Measurements from ENCODE around the gene SRMS.
"Not testable (repeated sequence)": the region's sequence is repeated elsewhere in the genome, so short reads cannot be mapped to it uniquely, and the experiment has no call there.

Gene SRMS

DNA sequence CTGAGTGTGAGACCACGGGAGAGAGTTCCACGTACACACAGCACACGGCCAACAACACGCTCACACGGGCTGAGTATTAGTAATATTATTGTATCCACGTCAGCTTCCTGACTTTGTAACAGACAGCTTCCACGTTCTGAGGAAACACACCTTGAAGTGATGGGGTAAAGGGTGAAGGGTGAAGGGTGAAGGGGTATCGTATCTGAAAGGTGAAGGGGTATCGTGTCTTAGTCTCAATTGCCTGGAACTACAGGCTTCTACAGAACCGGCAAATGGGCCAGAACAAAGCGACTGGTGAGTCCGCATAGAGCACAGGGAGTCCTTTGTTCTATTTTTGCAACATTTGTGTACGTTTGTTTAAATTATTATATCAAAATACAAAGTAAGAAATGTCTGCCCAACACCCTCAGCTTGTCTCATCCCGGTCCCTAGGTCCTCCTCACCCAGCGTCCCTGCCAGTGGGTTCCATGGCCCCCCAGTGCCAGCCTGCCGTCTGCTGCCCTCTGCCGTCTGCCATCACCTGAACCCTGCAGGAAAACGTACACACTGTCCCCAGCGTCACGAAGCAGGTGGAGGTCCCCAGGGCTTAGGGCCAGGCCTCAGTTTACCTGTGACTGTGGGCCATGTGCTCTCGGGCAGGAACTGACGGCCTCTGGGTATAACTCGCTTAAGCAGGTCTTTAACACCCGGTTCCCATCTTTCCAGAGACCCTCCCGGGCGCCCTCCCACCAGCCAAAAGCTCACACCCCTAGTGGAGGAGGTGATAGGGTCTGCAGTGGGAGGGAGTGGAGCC is 30.9 kb upstream of the SRMS start:
- DNase-seq = no peak

DNA sequence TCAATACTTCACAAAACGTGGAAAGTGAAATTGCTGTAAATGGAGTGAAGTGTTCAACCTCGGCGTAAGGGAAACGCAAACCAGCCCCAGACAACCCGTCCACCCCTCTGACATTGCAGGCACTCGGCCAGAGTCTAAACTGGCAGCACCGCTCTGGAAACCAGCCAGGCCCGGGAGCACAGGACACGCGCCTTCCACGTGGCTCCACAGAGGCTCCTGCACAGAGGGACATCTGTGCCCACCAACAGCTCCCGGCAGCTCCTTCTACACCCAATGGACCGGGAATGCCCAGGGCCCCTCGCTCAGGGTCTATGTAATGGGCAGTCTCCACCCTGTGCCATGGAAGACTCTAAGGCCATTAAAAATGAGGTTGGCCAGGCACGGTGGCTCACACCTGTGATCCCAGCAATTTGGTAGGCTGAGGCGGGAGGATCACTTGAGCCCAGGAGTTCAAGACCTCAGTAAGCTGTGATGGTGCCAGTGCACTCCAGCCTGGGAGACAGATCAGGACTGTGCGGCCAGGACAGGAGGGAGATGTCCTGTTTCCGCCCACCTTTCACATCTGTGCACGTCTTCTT is 29.9 kb upstream of the SRMS start:
- DNase-seq = no peak

DNA sequence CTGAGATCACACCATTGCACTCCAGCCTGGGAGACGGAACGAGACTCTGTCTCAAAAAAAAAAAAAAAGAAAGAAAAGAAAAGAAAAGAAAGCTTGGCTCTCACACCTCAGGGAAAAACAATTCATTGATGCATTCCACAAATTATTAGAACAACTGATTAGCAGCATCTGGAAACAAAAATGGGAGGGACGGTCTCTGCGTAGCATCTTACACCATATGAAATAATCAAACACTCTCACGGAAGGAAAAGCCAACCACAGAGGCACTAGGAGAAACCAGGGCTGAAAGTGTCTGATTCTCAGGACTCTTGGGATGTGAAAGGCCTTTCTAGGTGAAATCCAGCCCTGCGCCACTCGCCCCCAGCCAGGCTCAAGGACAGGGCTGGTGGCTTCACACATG is 28.8 kb upstream of the SRMS start:
- no peak for DNase-seq

DNA sequence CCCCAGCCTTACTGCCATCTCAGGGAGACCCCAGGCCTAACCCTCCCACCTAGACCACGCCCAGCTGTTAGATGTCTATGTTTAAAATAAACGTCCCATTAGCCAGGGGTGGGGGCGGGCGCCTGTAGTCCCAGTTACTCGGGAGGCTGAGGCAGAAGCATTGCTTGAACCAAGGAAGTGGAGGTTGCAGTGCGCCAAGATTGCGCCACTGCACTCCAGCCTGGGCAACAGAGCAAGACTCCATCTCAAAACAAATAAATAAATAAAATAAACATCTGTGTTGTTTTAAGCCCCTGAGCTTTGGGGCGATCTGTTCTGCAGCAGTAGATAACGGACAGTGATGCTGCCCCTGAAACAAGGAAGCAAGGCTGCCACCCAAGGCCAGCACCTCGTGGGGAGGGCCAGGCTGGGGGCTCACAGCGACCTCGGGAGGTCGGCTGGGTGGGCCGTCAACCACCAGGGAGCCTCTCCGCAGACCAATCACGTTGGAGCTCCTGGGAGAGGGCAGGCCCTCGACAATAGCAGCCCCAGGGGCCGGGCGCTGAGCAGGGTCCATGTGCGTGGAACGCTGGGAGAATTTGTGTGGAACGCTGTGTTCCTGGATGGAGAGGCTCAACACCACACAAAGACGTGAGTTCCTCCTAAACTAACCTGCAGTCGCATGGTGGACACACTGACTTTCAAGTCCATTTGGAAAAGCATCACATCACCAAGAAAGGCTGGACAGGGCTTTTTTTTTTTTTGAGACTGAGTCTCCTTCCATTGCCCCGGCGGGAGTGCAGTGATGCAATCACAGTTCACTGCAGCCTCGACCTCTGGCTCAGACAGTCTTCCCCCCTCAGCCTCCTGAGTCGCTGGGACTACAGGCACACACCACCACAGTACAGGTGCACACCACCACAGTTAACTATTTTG is 27.5 kb upstream of the SRMS start:
- DNase-seq = no peak

DNA sequence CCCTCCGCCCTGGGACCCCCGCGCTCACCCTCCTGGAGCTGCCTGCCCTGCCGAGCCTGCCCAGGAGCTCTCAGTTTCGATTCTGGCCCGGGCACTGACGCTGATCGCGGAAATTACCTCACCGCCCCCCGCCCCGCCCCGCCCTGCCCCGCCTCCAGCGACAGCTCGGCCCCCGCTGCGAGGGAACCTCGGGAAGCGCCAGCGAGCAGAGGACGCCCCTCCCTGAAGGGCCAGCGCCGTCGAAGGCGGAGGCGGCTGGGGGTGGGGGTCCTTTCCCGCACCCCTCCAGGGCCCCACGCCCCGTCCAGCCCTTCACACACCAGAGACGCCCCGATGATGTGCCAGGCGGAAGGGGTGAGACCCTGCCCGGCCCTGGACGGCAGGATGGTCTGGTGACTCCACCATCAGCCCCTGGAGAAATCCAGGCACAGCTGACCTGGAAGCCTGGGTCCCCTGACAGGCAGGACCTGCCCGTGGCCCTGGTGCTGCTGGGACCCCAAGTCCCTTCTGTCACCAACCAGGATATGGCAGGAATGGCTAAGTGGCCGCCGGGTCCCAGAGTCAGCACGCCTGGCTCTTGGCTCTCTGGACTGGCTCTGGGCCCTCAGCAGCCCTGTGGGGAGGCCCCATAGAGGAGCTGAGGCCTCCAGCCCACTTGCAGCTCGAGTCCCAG is 26.7 kb upstream of the SRMS start, which contains the start of gene HELZ2:
Gene HELZ2 (minus strand): TSS at position 84 of the 673 bp plus-strand sequence. CDS start 1,854 bp downstream, outside the sequence.
- DNase-seq = peak; percentile 51 to 58

DNA sequence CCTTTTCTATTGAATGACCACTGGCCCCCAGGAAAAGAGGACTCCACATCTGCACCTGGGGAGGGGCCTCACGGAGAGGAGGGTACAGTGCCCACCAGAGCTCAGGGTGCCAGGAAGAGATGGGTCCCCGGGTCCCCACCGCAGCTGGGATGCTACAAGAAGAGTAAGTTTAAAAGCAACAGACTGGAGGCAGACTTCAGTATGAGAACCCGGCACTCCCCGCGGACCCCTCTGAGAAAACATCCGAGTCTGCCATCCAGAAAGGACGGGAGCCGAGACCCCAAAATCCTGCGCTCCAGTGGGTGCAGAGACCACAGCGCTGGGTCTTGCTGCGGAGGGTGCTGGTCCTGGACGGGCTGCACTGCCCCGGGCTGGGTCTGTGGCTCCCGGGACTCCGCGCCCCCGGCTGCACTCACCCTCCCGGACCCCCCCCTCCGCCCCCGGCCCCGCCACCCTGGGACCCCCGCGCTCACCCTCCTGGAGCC is 26.1 kb upstream of the SRMS start:
- DNase-seq = no peak

DNA sequence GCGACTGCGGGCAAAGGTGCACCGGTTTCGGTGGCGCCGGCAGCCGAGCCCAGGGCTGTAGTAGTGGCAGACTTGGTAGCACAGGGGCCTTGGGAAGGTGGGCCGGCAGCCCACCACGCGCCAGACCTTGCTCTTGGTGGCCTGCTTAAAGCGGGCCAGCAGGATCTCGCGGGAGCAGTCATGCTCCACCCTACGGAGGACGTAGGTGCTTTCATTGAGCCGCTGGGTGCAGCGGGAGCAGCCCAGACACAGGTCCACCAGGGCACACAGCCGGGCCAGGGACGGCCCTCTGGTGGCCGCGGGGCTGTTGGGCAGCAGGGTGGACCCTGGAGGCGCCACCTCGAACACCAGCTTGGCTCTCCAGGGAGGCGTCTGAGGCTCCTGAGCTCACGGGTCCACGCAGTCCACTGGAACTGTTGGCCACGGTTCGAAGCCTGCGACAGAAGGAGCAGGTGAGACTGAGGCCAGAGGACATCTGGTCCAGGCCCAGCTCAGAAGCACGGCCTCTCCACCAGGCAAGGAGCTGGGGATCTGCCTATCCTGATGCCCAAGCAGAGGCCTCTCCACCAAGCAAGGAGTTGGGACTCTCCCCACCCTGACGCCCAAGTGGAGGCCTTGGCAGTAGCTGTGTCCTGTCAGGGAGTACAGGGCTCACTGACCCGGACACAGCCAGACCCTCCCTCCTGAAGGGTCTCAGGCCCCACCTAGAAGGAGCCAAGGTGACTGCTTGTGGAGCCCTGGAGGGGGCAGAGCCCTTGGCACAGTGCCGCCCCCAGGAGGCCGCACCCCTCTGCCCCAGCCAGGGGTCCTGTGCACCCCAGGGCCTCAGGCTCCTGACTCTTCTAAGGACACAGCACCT is 25.5 kb upstream of the SRMS start:
- DNase-seq = no peak

DNA sequence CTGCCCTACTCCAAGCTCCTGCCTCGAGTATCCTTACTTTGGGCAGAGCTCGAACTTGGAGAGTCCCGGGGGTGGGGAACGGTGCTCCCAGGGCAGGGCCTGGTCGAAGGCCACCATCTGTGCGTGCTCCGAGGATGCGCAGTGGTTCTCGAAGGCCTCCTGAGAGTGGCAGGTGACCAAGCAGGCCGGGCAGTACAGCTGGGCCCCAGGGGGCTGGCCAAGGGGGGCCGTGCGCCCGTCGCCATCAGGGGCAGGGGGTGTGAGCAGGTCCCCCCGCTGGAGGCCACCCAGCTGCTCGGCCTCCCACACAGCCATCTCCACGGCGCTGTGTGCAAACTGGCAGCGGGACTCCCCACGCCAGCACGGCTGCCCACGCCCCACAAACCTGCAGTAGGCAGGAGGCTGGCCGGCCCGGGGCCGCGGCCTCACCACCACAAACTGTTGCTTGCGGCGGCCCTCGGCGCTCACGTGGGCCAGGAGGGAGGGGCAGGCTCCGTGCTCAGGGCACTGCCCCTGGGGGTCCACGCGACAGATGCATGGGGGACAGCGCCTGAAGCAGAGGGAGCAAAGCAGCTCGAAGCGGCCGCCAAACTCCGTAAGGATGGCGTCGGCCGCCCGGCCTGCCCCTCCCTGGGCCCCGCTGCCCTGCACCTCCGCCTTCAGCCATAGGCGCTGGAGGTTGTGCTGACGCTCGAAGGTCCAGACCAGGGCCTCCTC is 24.7 kb upstream of the SRMS start:
- DNase-seq = no peak

DNA sequence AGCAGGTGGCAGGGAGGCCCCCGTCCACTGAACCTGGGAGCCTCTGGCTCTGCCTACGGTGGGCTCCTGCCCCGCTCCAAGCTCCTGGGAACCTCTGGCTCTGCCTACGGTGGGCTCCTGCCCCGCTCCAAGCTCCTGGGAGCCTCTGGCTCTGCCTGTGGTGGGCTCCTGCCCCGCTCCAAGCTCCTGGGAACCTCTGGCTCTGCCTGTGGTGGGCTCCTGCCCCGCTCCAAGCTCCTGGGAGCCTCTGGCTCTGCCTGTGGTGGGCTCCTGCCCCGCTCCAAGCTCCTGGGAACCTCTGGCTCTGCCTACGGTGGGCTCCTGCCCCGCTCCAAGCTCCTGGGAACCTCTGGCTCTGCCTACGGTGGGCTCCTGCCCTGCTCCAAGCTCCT is 23.5 kb upstream of the SRMS start:
- DNase-seq = not testable (repeated sequence)

DNA sequence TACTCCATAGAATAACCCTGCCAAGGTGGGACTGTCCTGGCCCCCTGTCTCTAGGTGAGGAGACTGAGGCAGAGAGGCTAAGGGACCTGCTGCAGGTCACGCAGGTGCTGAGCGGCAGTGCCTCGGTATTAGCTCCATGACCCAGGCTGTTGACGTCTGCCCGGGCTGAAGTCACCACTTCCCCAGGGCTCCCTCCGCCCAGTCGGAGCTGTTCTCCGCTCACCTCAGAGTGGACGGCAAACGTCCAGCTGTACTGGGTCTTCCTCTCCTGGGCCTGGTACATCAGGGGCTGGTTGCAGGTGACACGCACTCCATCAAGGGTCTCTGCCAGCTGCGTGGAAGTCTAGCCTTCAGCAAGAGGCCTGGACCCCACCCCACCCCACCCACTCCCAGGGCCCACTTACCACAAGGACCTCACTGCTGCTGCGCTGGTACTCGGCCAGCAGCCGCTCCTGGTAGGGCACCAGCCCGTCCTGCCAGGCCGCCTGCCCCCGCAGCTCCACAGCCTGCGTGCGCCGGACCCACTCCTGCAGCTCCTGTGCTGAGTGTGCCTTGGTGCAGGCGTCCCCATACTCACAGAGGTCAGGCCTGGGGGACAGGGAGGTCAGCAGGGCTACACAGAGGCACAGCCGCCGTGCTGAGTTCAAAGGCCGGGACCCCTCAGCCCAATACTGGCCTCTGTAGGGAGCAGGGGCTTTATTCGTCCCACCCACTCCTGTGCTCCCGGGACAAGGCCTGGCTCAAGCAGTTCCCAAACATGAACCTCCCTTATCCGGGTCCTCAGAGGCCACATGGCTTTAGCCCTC is 22.9 kb upstream of the SRMS start:
- DNase-seq = no peak

DNA sequence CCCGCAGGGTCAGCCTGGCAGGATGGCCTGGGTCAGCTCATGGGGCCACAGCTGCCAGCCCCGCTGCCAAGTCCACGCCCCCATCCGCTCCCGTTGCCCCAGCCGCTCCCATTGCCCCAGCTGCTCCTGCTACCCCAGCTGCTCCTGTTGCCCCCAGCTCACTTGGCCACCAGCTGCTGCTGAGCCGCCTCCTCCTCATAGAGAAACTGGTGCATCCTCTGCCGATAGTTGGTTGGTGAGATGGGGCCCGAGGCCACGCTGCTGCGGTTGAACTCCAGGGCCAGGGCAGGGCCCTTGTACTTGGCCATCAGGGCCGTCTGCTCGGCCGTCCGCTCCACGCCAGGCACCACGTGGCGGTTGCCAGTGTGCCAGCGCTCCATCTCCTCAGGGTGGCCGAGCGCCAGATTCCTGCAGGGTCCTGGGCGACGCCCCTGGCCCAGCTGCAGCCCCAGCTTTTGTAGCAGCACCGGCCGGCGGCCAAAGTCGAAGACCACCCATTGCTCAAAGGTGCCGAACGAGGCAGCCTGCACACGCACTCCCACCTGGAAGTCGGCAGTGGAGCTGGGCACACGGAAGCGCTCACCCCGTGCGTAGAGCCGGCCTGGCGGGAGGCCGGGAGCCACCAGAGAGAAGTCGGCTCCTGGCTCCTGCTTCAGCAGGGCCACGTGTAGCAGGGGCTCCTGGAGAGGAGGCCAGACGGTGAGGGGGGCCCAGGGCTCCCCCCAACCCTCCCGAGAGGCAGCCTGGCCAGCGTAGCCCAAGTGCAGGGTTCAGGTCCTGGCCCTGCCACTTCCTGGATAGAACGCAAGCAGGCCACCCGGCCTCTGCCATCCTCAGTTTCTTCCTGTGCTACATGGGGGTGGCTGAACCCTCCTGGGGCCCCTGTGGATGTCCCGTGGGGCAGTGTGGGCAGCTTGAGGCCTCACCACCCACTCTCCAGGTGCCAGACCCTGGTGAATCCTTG is 21.7 kb upstream of the SRMS start:
- DNase-seq = no peak

DNA sequence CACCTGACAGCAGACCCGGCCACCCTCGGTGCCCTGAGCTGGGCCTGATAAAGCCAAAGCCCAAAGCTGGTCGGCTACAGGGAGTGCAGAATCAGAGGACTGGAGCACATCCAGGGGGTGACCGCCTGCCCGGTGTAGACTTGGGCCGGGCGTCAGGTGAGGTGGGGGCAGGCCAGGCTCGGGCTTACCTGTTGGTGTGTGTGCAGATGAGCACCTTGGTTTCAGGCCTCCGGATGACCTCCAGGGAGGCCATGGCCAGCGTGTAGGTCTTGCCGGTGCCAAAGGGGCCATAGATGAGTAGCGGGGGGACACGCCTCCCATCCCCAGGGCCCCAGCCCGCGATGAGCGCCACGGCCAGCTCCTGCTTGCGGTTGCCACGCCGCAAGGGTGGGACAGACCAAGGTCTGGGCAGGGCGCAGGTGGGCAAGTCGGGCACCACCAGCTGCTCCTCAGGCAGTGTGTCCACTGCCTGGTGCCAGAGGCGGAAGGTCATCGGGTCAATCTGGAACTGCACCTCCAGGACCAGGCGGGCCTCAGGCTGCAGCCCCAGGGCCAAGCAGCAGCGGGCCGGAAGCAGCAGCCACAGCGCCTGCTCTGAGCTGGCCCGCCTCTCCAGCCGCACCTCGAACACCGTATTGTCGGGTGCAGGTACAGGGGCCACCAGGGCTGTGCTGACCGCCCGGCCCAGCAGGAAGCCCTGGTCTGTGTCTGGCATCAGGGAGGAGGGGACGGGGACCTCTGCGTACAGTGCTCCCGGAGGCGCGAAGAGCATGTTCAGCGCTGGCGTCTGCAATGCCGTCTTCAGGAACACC is 20.8 kb upstream of the SRMS start:
- no peak for DNase-seq

DNA sequence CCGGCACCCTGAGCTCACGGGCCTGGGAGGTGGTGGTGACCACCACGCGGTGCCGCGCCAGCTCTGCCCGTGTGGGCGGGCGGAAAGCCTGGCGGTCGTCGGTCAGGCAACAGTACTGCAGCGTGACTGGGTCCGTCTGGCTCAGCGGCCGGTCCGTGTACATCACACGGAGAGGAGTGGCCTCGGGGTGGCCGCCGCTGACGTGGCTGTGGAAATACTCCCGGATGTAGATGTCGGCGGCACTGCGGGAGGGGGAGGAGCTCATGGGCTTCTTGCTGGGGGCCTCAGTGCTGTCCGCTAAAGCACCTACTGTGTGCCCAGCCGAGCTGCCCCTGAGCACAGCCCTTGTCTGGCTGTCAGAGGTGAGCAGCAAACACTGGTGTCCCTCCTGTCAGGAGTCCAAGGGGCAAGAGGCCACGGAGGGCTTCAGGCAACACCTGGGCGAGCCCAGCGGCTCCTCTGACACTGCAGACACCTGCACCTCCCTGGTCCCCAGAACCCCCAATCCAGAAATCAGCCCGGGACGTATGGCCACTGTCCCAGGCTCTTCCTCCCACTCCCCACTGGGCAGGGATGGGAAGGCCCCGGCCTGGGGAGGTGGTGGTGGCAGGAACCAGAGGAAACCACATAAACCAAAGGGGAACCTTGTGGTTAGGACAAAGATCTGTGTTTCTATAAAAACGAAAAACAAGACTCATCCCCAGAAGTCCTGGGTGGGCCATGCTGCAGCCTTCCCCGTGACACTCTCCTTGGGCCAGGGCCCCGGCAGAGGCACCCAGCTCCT is 20.0 kb upstream of the SRMS start:
- DNase-seq = peak; percentile 61 to 68

DNA sequence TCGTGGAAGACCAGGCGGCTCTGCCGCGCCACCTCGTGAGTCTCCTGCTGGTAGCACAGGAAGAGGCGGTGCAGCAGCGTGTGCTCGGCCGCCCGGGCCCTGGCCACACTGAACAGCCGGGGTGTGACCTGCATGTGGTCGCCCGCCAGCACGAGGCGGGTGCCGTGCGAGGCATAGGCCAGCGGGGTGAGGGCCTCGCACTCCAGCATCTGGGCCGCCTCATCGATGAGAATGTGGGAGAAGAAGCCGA is 19.5 kb upstream of the SRMS start:
- no peak for DNase-seq

DNA sequence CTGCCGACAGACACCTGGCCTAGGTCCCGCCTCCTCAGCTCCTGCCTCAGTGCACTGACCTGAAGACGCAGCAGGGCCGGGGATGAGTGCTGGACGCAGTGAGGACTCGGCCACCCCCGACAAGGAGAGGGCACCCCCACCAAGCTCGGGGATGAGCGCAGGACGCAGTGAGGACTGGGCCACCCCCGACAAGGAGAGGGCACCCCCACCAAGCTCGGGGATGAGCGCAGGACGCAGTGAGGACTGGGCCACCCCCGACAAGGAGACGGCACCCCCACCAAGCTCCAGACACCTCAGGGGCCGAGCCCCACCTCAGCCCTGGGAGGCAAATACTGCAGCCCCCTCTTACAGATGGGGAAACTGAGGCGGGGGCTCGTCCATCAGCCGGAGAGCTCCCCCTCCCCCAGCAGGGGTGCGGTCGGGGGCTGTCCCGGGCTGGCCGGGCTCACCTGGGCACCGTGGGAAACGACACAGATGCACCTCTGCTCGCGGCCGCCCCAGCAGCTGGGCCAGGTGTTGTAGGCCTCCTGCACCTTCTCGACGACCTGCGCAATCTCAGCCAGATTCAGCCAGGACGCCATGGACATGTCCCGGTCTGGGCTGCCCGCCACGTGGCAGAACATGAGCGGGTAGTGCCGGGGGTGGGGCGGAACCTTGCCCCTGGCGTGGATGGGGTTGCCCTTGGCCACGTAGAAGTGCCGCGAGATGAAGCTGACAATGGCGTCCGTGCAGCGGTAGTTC is 19.0 kb upstream of the SRMS start:
- no peak for DNase-seq

DNA sequence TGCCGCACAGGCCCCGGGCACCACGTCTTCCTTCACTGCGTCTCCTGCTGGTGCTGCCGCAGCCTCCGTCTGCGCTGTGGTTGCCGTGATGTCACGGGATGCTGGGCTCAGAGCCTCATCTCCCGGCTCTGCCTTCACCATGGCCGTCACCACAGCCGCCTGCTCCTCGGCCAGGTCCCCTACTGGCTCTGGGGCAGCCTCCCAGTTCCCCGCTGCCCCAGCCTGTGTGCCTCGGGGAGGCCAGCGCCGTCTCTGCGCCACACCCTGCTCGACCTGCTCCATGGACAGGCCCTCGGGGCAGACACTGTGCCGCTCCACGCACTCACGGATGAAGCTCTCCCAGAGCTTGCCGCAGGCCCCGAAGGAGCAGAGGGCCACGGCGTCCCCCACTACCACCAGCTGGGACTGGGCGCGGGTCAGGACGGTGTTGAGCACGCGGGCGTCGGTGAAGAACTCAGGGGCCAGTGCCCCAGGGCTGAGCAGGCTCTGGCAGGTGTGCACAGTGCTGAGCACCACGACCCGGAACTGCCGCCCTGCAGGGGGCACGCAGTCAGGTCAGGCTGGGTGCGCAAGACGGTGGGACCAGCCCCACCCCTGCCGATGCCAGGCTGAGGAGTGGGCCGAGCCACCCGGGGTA is 18.3 kb upstream of the SRMS start:
- DNase-seq = no peak

Measured in activated CD4-positive, alpha-beta T cell treated with anti-CD3 and anti-CD28 coated beads, Interleukin-2, amount 50 U/mL, for 48 hours (primary cell).